ENCODE results near the gene MPRIP.

- TF ChIP-seq TAF1 (IDR thresholded peaks at IDR 0.05; ENCODE audit: low read depth, low read length), result no peak
- no peak for TF ChIP-seq POLR2A (IDR thresholded peaks at IDR 0.05; ENCODE audit: low read depth, low read length)
- no peak for TF ChIP-seq POLR2AphosphoS5 (IDR thresholded peaks at IDR 0.05; ENCODE audit: low read depth, low read length)
- TF ChIP-seq SPI1 (IDR thresholded peaks at IDR 0.05; ENCODE audit: low read depth, low read length), result no peak
Measured at GRCh38 chr17:17036524-17036998, 5.7 kb upstream of the MPRIP start.
